ENCODE measurements around the gene COX7A2L. TPM values are rescaled to one million over a fixed set of nuclear protein-coding genes. Genes with fewer than 3 reads are reported as not detected.

The COX7A2L gene
- polyA plus RNA-seq, 1 of the 3 experiments (the other 2 are of a cell fraction), result 77.6 TPM

GRCh38 chr2:42324244-42324643, 36.8 kb downstream of the COX7A2L start:
- Histone ChIP-seq H3K27ac (ENCODE audit: low read depth in 2 of 2, low read length in 1 of 2) (no peak overlapping the region), H3K9me2 (no peaks in the 10 kb centered on the region), H3K4me2 (no peak overlapping the region), H3K27me3 (ENCODE audit: insufficient read depth) (no peaks in the 10 kb centered on the region), H4K20me1 (ENCODE audit: insufficient read depth) (no peaks in the 10 kb centered on the region), H3K9me3 (no peaks in the 10 kb centered on the region), H3K4me1 (ENCODE audit: control insufficient read depth in 1 of 2, insufficient read depth in 2 of 2, low read depth in 1 of 2, low read length in 1 of 2) (no peaks in the 10 kb centered on the region; a peak in 1 of 4 replicates), H3F3A (replicated peaks; ENCODE audit: insufficient read depth) (peaks cover 26% of the 10 kb centered on the region), H3K36me3 (replicated peaks in 1 of 2; ENCODE audit: control insufficient read depth in 1 of 2, insufficient read depth in 2 of 2, low read length in 1 of 2) (peaks cover 38 to 70% of the 10 kb centered on the region in 2 experiments), H2AFZ (ENCODE audit: low read depth) (no peak overlapping the region), H3K4me3 (ENCODE audit: low read depth in 2 of 2, low read length in 1 of 2) (no peak overlapping the region), H3K9ac (no peak overlapping the region), H3K79me2 (ENCODE audit: insufficient read depth) (no peaks in the 10 kb centered on the region)
- CTCF ChIA-PET, result interaction anchor here (1.5 to 7.1 kb wide), 2 partner anchors 26 to 228 kb away, joined by 3 to 96 read pairs; no protein-coding TSS in a partner anchor
- 97% methylated on average over 4 of the region's 4 CpGs for WGBS (ENCODE audit: low lambda C conversion rate)
- POLR2A ChIA-PET, result no interaction called here
- DNase-seq, result no peak
- TF ChIP-seq GABPA (IDR thresholded peaks at IDR 0.05; ENCODE audit: low read depth), result no peak
- no peak for TF ChIP-seq REST (IDR thresholded peaks at IDR 0.05; ENCODE audit: low read depth, low read length)
- no peak for TF ChIP-seq SIN3A (IDR thresholded peaks at IDR 0.05; ENCODE audit: borderline replicate concordance, low read depth, low read length)
- TF ChIP-seq RFX5 (IDR thresholded peaks at IDR 0.05; ENCODE audit: low read length), result no peak
- no peak for TF ChIP-seq RCOR1 (IDR thresholded peaks at IDR 0.05; ENCODE audit: low read length)
- TF ChIP-seq CTCF (IDR thresholded peaks at IDR 0.05), result no peak
- no peak for TF ChIP-seq TCF12 (IDR thresholded peaks at IDR 0.05)
- TF ChIP-seq MXI1 (IDR thresholded peaks at IDR 0.05; ENCODE audit: low read depth, low read length), result no peak
- TF ChIP-seq NRF1 (IDR thresholded peaks at IDR 0.05; ENCODE audit: low read depth, low read length), result no peak
- no peak for TF ChIP-seq USF1 (IDR thresholded peaks at IDR 0.05; ENCODE audit: borderline replicate concordance, low read depth)
- no peak for TF ChIP-seq IRF3 (IDR thresholded peaks at IDR 0.05; ENCODE audit: low read depth, low read length)
- no peak for TF ChIP-seq ELF1 (IDR thresholded peaks at IDR 0.05)
- no peak for TF ChIP-seq CHD2 (IDR thresholded peaks at IDR 0.05; ENCODE audit: low read length, partially characterized antibody)
- no peak for TF ChIP-seq FOXJ3 (CRISPR knock-in tag; IDR thresholded peaks at IDR 0.05)
- no peak for TF ChIP-seq PBX3 (IDR thresholded peaks at IDR 0.05)
- no peak for TF ChIP-seq POLR2AphosphoS5 (IDR thresholded peaks at IDR 0.05; ENCODE audit: low read depth, low read length)
- no peak for TF ChIP-seq MAX (IDR thresholded peaks at IDR 0.05; ENCODE audit: low read depth)
- no peak for TF ChIP-seq RXRA (IDR thresholded peaks at IDR 0.05; ENCODE audit: borderline replicate concordance, low read depth)
